ENCODE data around the gene PLEK2.

Gene PLEK2

GRCh38 chr14:67395876-67396189 is 16.1 kb downstream of the PLEK2 start:
- no peak for DNase-seq

GRCh38 chr14:67395086-67395875 is 16.7 kb downstream of the PLEK2 start:
- no peak for DNase-seq

DNA sequence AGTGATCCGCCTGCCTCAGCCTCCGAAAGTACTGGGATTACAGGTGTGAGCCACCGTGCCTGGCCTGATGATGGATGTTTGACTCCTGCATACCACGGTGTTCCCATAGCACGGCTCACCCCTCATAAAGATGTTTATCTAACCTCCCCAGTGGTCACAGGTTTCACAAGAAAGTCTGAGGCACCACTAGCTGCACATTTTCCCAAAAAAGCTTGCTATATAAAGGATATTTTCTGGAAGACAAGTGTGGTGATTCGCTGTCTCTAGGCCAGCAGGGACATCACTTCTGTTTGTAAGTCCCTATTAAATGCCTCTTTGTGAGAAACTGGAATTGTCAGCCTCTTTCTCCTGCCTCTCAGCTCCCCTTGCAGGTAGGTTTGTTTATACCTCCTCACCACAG is 18.3 kb downstream of the PLEK2 start:
- DNase-seq: no peak

- no peak for DNase-seq
Observed at GRCh38 chr14:67392800-67393199, 19.2 kb downstream of the PLEK2 start.

DNA sequence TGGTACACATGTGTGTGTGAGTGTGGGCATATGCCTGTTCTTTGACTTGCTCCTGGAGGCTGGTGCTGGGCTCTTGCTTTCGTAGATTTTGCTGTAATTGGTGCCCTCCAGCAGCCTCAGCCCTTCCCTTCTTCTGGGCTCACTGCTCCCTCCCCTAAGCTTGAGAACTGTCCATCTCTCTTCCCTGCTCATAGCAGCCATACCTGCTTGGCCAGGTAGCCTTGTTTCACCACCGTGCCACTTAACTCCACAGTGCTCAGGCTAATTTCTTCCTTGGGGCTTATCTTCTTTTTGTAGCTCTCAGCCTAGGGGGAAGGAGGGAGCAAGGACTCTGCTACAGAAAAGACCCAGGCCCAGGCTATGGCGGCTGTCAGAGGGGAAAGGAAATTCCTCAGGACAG is 19.8 kb downstream of the PLEK2 start:
- DNase-seq: no peak

GRCh38 chr14:67391268-67391667 is 20.7 kb downstream of the PLEK2 start:
- DNase-seq: no peak

DNA sequence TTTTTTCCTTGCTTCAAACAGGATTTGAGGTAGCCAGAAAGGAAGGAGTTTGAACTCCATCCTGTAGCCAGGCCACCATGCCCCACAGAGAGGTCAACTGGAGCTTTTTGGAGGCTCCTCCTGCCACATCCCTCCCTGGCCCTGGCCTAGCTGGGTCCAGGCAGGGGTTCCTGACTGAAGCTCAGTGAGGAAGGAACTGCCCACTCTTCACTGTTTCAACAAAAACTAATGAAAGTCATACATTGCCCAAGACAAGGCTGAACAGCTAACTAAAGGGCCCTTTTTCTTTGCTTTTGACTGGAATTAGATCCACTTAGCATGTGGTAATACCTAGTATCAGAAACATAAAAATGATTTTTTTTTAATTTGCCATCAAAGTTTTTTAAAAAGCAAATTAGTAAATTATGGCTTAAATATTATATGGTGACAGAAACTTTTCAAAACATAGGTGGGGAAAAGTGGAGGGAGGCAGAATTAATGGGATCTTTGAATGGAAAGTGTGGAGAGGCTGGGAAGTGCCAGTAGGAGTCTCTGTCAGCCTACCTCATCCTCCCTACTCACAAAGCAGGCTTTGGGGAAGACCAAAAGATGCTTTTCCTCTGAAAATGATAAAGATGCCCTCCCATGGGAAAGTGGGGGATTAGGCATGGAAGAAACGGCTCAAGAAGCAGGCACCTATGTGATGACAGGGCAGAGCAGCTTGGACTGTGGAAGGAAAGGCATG is 22.0 kb downstream of the PLEK2 start:
- DNase-seq: no peak

GRCh38 chr14:67389275-67389674 is 22.7 kb downstream of the PLEK2 start:
- no peak for DNase-seq

DNA sequence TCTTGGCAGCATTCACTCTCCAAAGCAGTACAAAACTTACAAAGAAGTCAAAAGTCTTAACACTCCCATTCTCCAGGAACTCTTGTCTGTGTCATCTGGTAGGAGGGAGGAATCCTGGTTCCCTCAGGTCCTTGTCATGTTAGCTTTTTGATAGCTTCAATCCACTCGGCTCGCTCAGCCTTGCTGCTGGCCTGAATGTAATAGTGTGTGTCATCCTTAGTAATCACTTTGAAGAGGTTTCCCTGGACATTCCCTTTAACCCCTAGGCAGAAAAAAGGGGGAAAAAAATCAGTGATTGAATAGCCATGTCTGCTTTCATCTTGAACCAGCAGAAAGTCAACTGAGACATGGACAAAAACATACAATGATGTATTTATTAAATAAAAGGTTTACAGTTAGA is 24.8 kb downstream of the PLEK2 start:
- DNase-seq: no peak

- DNase-seq: no peak
Observed at GRCh38 chr14:67385618-67386017, 26.3 kb downstream of the PLEK2 start.

DNA sequence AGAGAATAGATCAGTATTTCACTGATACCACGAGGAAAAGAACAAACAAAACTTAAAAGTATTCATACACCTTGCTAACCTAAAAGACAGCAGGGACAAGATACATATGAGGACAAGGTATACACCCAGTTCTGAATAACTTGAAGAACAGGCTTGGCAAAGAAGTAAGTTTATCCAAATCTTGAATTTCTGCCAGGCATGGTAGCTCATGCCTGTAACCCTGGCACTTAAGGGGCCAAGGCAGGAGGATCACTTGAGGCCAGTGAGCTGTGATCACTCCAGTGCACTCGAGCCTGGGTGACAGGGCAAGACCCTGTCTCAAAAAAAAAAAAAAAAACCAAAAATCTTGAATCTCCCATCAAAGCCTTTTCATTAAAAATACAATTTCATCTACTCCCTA is 26.8 kb downstream of the PLEK2 start:
- DNase-seq: no peak

DNA sequence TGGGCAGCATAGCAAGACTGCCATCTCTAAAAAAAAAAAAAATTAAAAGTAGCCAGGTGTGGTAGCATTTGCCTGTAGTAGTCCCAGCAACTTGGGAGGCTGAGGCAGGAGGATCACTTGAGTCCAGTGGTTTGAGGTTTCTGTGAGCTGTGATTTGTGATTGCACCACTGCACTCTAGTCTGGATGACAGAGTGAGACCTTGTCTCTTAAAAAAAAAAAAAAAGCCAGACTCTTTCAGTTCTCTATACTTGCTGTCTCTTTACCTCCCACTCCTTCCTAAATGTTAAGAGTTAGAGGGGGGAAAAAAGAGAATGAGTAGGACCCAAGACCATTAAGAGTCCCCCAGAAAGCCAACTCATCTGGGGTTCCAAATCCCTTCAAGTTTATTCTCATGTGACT is 34.0 kb downstream of the PLEK2 start:
- no peak for DNase-seq

GRCh38 chr14:67373347-67373746 is 38.6 kb downstream of the PLEK2 start:
- DNase-seq: no peak

- DNase-seq: no peak
Observed at GRCh38 chr14:67372833-67373232, 39.1 kb downstream of the PLEK2 start.

- no peak for DNase-seq
Observed at GRCh38 chr14:67371247-67372148, 40.5 kb downstream of the PLEK2 start.

DNA sequence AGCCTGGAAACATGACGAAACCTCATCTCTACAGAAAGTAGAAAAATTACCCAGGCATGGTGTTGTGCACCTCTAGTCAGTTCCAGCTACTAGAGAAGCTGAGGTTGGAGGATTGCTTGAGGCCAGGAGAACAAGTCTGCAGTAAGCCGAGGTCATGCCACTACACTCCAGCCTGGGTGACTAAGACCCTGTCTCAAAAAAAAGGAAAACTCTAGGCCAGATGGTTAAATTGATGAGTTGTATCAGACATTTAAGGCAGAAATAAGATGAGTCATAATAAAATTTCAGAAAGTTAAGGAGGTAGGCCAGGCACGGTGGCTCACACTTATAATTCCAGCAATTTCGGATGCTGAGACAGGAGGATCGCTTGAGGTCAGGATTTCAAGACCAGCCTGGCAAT is 41.1 kb downstream of the PLEK2 start:
- no peak for DNase-seq

DNA sequence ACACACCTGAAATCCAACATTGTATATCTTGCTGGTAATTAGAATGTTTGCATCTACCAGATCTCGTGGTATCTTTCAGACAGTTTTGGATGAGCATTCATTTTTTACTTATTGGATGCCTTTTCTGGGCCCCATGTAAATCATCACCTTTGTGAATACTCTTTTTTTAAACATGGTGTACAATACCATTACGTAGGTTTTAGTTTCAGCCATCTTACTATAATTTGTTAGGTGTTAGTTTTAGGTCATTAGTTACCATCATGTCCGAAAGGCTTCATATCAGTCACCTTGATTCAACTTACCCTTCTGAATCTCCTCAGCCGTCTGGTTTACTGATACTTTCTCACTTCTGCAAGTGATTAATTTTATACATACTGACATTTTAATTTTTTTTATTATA is 46.5 kb downstream of the PLEK2 start:
- DNase-seq: no peak

DNA sequence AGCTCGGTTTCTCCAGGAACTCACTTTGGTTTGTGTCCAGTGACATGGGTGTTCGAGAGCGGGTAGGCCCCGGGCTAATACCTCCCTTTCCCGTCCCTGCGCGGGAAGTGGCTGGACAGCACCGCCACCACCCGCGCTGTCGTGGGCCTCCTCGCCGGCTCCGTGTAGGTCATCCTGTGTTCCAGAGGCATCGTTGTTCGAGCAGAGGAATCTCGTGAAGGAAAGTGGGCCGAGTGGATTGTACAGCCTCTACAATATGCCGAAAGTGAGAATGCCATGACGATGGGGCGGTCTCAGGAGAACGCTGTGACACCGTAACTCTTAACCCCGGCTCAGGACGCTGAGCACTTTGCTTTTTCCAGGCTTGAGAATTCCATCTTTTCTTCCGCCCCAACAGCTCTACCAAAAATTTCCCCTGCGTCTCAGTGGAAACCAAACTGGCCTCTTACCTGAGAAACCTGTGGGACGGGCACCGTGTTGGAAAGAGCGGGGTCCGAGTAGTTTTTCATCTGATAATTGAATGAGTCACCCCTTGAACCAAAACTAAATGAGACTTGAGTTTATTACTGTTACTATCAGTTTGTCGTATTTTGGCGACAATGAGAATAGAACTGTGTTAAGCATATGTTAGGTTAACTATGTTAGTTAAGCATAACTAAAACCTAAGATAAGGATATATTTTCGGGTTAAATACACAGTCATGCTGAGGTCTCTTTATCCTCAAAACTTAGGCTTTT is 51.3 kb downstream of the PLEK2 start:
- no peak for DNase-seq

DNA sequence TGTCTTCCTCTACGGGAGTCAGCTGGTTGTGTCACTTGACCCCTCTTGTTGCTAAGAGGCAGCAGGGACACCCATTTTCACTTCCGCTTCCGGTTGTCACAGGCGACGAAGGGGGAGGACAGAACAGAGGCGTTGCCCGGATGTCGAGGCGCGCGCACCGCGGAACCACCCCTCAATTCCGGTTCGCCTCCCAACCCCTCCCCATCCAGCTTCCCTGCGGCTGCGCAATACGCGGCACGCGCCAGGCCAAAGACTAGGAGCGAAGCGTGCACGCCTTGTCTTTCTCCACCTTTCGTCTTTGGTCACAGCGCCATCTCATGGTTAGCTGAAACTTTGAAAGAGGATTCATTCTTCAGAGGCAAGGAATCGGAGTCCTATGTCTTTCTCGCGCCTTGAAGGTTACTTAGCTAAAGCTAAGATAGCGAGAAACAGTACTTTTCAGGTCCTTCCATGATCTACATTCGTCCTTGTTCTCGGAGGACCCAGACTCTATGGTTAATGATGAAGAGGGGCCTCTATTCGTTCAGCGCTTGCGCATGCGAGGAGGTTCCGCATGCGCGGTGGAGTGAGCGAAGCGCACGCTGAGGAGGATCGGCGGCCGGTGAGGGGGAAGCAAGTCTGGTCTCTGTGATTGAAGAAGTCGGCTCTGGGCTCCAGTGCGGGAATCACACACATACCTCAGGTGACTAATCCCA is 52.0 kb downstream of the PLEK2 start, which contains the start of the genes ATP6V1D and EIF2S1:
Gene ATP6V1D, minus strand, starts transcription at position 30 of the 695 bp plus-strand sequence. CDS start 106 bp downstream, outside the sequence.
Gene EIF2S1, plus strand, starts transcription at position 554 of the 695 bp plus-strand sequence. CDS start 4,440 bp downstream, outside the sequence.
- DNase-seq: peak; percentile 84

DNA sequence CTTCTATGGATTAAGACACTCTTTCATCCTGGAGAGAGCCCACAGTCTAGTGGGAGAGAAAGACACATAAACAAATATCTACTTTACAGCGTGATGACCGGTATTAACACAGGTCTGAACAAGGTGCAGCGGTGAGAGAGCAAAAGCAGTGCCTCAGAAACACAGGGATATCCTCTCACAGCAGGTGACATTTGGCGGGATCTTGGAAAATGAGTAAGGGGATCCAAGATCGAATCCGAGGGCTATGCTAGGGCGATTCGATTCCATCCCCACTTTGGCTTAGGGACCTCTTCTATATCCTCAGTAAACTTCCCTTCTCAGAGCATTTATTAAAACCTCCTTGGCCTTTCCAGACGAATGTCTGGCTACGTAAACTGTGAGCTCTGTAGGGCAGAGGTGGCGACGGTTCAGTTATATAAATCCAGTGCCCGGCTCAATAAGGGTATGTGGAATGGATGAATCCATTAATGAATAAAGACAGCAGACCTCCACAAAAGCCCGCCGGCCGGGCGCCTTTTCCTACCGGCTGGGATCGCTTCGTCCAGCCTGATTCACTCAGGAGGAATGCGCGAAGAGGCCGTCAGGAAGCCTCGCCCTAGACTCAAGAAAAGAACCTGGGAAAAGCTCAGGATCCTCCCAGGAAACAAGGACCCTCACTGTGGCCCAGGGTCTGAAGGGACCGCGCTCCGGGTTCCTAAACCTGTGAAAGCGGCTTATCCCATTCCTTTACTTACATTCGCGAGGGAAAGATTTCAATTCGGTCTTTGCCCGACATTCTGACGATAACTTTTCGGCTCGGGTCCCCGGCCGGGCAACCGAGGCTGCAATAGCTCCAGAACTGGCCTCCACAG is 52.8 kb downstream of the PLEK2 start:
- no peak for DNase-seq

GRCh38 chr14:67357969-67358354 is 54.0 kb downstream of the PLEK2 start:
- DNase-seq: no peak

All from GOT3 (cell line).